GM19193 (cell line): ENCODE data around the gene TENT4B.
A peak's percentile ranks its signal among the peaks of the same experiment; 100 is the strongest.

Experiments
- POLR2A ChIP-seq: IDR thresholded peaks from 4 replicates; pipeline ENCODE4 v1.6.1; 2011; ENCODE audit not compliant: insufficient read depth, insufficient read length; ENCODE audit errors: extremely low read depth

TENT4B gene

GRCh38 chr16:50146479-50147435, 6.3 kb upstream of the TENT4B start:
- TF ChIP-seq POLR2A, result no peak

GRCh38 chr16:50151322-50151721, 1.8 kb upstream of the TENT4B start:
- no peak for TF ChIP-seq POLR2A

GRCh38 chr16:50151756-50152155, 1.4 kb upstream of the TENT4B start:
- TF ChIP-seq POLR2A, result no peak

- TF ChIP-seq POLR2A, result no peak
These were observed 727 bp upstream of the TENT4B start for GRCh38 chr16:50152351-50152806.

- TF ChIP-seq POLR2A, result peak; percentile 20
These were observed 702 bp downstream of the TENT4B start for GRCh38 chr16:50153596-50154419.

GRCh38 chr16:50154420-50154950, 1.4 kb downstream of the TENT4B start:
- no peak for TF ChIP-seq POLR2A

GRCh38 chr16:50155925-50156324, 2.8 kb downstream of the TENT4B start:
- TF ChIP-seq POLR2A, result no peak

GRCh38 chr16:50156590-50156989, 3.5 kb downstream of the TENT4B start:
- no peak for TF ChIP-seq POLR2A

GRCh38 chr16:50160495-50161164, 7.5 kb downstream of the TENT4B start:
- no peak for TF ChIP-seq POLR2A

GRCh38 chr16:50161950-50162349, 8.8 kb downstream of the TENT4B start:
- TF ChIP-seq POLR2A, result no peak

GRCh38 chr16:50165473-50165872, 12.4 kb downstream of the TENT4B start:
- no peak for TF ChIP-seq POLR2A

GRCh38 chr16:50166511-50167500, 13.7 kb downstream of the TENT4B start:
- no peak for TF ChIP-seq POLR2A

GRCh38 chr16:50167556-50167955, 14.4 kb downstream of the TENT4B start:
- TF ChIP-seq POLR2A, result no peak
